Prostate gland (tissue), 2 donors: ENCODE results near the gene SPOCK1. TPM values are rescaled to one million over a fixed set of nuclear protein-coding genes. Genes with fewer than 3 reads are reported as not detected.

Experiments used
- DNase-seq: peaks from one replicate; pipeline ENCODE4 v3.0.0-alpha.2; 2019; ENCODE audit warnings: low spot score
- H3K27ac ChIP-seq, 2 donors: fragments of 200-600 bp; sonication (generic); 2 replicates each; pipeline ENCODE4 v1.5.1; 2017 to 2019
- H3K27me3 ChIP-seq: fragments of 200-600 bp; sonication (generic); replicated peaks from 2 replicates; pipeline ENCODE4 v1.5.1; 2019; ENCODE audit not compliant: insufficient read depth
- H3K36me3 ChIP-seq, 2 donors: fragments of 200-600 bp; sonication (generic); 1 replicate in 1 of 2; 2 replicates in 1 of 2; pipeline versions ENCODE4 v1.5.1 to v1.8.1; 2017 to 2019
- H3K4me1 ChIP-seq: fragments of 200-600 bp; sonication (generic); replicated peaks from 2 replicates; pipeline ENCODE4 v1.5.1; 2019
- H3K4me3 ChIP-seq, 2 donors: fragments of 200-600 bp; sonication (generic); 2 replicates each; pipeline ENCODE4 v1.5.1; 2017 to 2019
- H3K9me3 ChIP-seq: fragments of 200-600 bp; sonication (generic); 2 replicates; pipeline ENCODE4 v1.5.1; 2017
- CTCF ChIP-seq, 4 experiments: fragments of 200-600 bp in 2 of 4; fragments of 450-650 bp in 2 of 4; sonication (generic) in 2 of 4; IDR thresholded peaks; 1 replicate in 3 of 4; 2 replicates in 1 of 4; pipeline ENCODE4 v1.5.1; 2016 to 2019; ENCODE audit warnings: antibody characterized with exemption in 4 of 4, mild to moderate bottlenecking in 2 of 4, moderate library complexity in 2 of 4
- POLR2A ChIP-seq: fragments of 450-650 bp; IDR thresholded peaks from one replicate; pipeline ENCODE4 v1.6.1; 2016; ENCODE audit warnings: antibody characterized with exemption, mild to moderate bottlenecking
- POLR2AphosphoS5 ChIP-seq: sonication (generic); formaldehyde crosslinking; IDR thresholded peaks from one replicate; pipeline ENCODE4 v1.6.1; 2017; ENCODE audit warnings: antibody characterized with exemption
- WGBS: methylation state at CpG from one replicate; pipeline ENCODE4 v1.1.5; 2018; 5-methylcytosine and 5-hydroxymethylcytosine counted together
- intact Hi-C: fragments of 100-400 bp; cut with DNase I; formaldehyde crosslinking; loops from one replicate; pipeline ENCODE4 v1.14.2; 2022
- total RNA-seq, 2 donors: library from RNA; depleted of rRNA; stranded (reverse); fragments of >200 nt; gene quantifications; one replicate each; pipeline ENCODE4 v1.1.0, GENCODE V29; 2016

The SPOCK1 gene
- total RNA-seq, 2 donors from 2014 or later = 89.4 to 92.9 TPM

GRCh38 chr5:137155261-137156000, 343.7 kb downstream of the SPOCK1 start:
- TF ChIP-seq POLR2AphosphoS5 = no peak
- no peak for TF ChIP-seq CTCF (IDR thresholded peaks at IDR 0.05)
- no peak for TF ChIP-seq POLR2A
- Histone ChIP-seq H3K4me3 (no peak overlapping the region), H3K9me3 (no peaks in the 10 kb centered on the region), H3K4me1 (no peaks in the 10 kb centered on the region), H3K36me3 (no peaks in the 10 kb centered on the region), H3K27ac (no peak overlapping the region), H3K27me3 (no peaks in the 10 kb centered on the region)
- WGBS = 64% methylated on average over 6 of the region's 6 CpGs
- DNase-seq = no peak
- intact Hi-C loops = no loop called here

DNA sequence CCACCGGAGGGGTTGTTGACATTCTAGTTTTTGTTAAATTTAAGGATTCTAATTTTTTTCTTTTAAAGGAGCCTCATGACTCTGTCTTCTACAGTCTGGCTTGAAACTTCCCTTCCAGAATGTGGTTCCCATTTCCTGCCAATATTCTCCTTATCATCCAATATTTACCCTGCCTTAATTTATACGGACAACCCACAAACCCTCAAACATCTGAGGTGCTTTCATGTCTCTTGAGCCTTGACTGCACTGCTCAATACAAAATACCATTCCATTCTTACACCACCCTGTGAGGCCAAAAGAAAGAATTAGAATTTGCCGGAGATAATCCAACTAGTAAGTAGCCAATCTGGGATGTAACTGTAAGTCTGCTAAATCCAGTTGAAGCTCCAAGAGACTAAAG, 346.5 kb downstream of the SPOCK1 start:
- Histone ChIP-seq H3K4me3 (no peak overlapping the region), H3K27me3 (no peaks in the 10 kb centered on the region), H3K4me1 (no peaks in the 10 kb centered on the region), H3K9me3 (no peaks in the 10 kb centered on the region), H3K27ac (no peak overlapping the region), H3K36me3 (no peaks in the 10 kb centered on the region)
- DNase-seq = no peak
- intact Hi-C loops = no loop called here
- 61% methylated on average over 3 of the region's 3 CpGs for WGBS
- no peak for TF ChIP-seq CTCF (IDR thresholded peaks at IDR 0.05)
- TF ChIP-seq POLR2A = no peak
- TF ChIP-seq POLR2AphosphoS5 = no peak

GRCh38 chr5:137148655-137149054, 350.5 kb downstream of the SPOCK1 start:
- no peaks in the 10 kb centered on the region for H3K27me3 ChIP-seq
- no peaks in the 10 kb centered on the region for H3K4me1 ChIP-seq
- TF ChIP-seq POLR2AphosphoS5 = no peak
- TF ChIP-seq POLR2A = no peak
- TF ChIP-seq CTCF (IDR thresholded peaks at IDR 0.05) = no peak
- H3K27ac ChIP-seq = no peak overlapping the region
- intact Hi-C loops = no loop called here
- DNase-seq = no peak
- H3K4me3 ChIP-seq = no peak overlapping the region
- no peaks in the 10 kb centered on the region for H3K36me3 ChIP-seq
- WGBS = 73% methylated on average over 2 of the region's 2 CpGs
- H3K9me3 ChIP-seq = no peaks in the 10 kb centered on the region

GRCh38 chr5:137148159-137148558, 351.0 kb downstream of the SPOCK1 start:
- H3K27me3 ChIP-seq = no peaks in the 10 kb centered on the region
- WGBS = 72% methylated on average over 1 of the region's 1 CpG
- no peaks in the 10 kb centered on the region for H3K9me3 ChIP-seq
- H3K4me1 ChIP-seq = no peaks in the 10 kb centered on the region
- H3K4me3 ChIP-seq = no peak overlapping the region
- DNase-seq = no peak
- TF ChIP-seq POLR2AphosphoS5 = no peak
- no peak for TF ChIP-seq CTCF (IDR thresholded peaks at IDR 0.05)
- TF ChIP-seq POLR2A = no peak
- no peak overlapping the region for H3K27ac ChIP-seq
- H3K36me3 ChIP-seq = no peaks in the 10 kb centered on the region
- intact Hi-C loops = no loop called here

GRCh38 chr5:137147346-137147745, 351.8 kb downstream of the SPOCK1 start:
- Histone ChIP-seq H3K4me1 (no peaks in the 10 kb centered on the region), H3K27me3 (no peaks in the 10 kb centered on the region), H3K27ac (no peak overlapping the region), H3K9me3 (no peaks in the 10 kb centered on the region), H3K36me3 (no peaks in the 10 kb centered on the region), H3K4me3 (no peak overlapping the region)
- no peak for DNase-seq
- WGBS = 86% methylated on average over 5 of the region's 5 CpGs
- intact Hi-C loops = no loop called here
- TF ChIP-seq CTCF (IDR thresholded peaks at IDR 0.05) = no peak
